ENCODE results near the gene EFCAB8.

EFCAB8 gene

DNA sequence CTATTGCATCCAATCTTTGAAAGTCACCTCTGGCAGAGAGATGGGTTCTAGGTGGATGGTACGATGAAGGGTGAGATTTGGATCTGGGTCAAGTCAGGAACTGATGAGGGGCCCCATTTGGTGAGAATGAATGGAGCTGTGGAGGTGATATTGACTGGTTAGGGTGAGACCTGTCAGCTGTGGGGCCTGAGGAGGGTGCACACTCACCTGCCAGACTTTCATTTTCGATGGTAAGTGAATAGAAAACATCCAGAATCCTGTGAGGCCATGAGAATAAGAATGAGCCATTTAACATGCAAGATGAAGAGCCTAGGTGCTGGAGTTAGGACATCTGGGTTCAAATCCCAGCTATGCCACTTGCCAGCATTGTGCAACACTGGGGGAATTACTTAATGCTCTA lies 138.7 kb downstream of the EFCAB8 start:
- Histone ChIP-seq H3K27ac (ENCODE audit: low read length) (no peak overlapping the region), H3K4me1 (ENCODE audit: control insufficient read depth in 1 of 2, insufficient read depth in 2 of 2, low read length in 2 of 2) (no peaks in the 10 kb centered on the region), H3K27me3 (ENCODE audit: low read depth, low read length) (no peaks in the 10 kb centered on the region), H3K36me3 (ENCODE audit: control insufficient read depth in 1 of 2, insufficient read depth in 2 of 2, low read length in 2 of 2) (no peaks in the 10 kb centered on the region), H3K4me3 (ENCODE audit: low read depth in 1 of 2, low read length in 2 of 2) (no peak overlapping the region), H3K9me3 (ENCODE audit: control insufficient read depth in 1 of 2, low read length in 2 of 2) (peaks cover 5 to 13% of the 10 kb centered on the region in 2 donors)

- H3K4me3 ChIP-seq (ENCODE audit: low read depth in 1 of 2, low read length in 2 of 2): no peak overlapping the region
- peaks cover 5 to 13% of the 10 kb centered on the region in 2 donors for H3K9me3 ChIP-seq (ENCODE audit: control insufficient read depth in 1 of 2, low read length in 2 of 2)
- H3K27me3 ChIP-seq (ENCODE audit: low read depth, low read length): no peaks in the 10 kb centered on the region
- no peaks in the 10 kb centered on the region for H3K36me3 ChIP-seq (ENCODE audit: control insufficient read depth in 1 of 2, insufficient read depth in 2 of 2, low read length in 2 of 2)
- H3K27ac ChIP-seq (ENCODE audit: low read length): no peak overlapping the region
- H3K4me1 ChIP-seq (ENCODE audit: control insufficient read depth in 1 of 2, insufficient read depth in 2 of 2, low read length in 2 of 2): no peaks in the 10 kb centered on the region
Measured at GRCh38 chr20:32999603-33000250, 141.0 kb downstream of the EFCAB8 start.

GRCh38 chr20:33000802-33001466 lies 142.2 kb downstream of the EFCAB8 start:
- Histone ChIP-seq H3K27ac (ENCODE audit: low read length) (no peak overlapping the region), H3K9me3 (ENCODE audit: control insufficient read depth in 1 of 2, low read length in 2 of 2) (peaks cover 0 to 6% of the 10 kb centered on the region in 2 donors), H3K4me1 (ENCODE audit: control insufficient read depth in 1 of 2, insufficient read depth in 2 of 2, low read length in 2 of 2) (no peaks in the 10 kb centered on the region), H3K4me3 (ENCODE audit: low read depth in 1 of 2, low read length in 2 of 2) (no peak overlapping the region), H3K36me3 (ENCODE audit: control insufficient read depth in 1 of 2, insufficient read depth in 2 of 2, low read length in 2 of 2) (no peaks in the 10 kb centered on the region), H3K27me3 (ENCODE audit: low read depth, low read length) (no peaks in the 10 kb centered on the region)

DNA sequence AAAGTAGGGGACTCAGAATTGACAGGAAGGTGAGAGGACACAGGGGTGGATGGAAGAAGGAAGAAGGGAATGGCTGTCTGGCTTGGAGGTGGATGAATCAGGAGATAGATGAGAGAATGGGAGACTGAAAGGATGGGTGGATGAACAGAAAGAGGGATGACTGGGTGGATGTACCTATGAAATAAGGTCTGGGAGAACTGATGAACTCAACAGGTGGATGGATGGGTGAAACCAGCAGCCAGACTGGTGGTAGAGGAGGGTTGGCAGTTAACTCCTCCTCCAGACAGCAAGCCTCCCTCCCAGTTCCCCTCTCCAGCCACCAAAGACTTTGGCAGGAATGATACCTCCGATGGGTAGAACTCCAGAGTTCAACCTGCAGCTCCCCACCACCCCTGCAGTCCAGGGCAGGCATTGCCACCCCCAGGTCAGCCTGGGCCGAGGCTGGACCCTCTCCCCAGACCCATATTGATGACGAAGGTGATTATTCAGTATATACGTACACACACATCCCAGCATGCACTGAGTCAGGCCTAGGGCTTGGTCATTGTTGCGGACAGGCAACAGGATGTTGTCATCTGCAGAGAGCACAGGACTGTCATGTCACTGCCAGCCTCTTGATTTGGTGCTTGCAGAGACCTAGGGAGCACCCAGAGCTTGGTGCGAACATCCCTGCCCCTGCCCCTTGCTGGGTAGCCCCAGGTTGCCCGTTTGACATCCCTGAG lies 143.5 kb downstream of the EFCAB8 start:
- H3K4me3 ChIP-seq (ENCODE audit: low read depth in 1 of 2, low read length in 2 of 2): no peak overlapping the region
- no peaks in the 10 kb centered on the region for H3K4me1 ChIP-seq (ENCODE audit: control insufficient read depth in 1 of 2, insufficient read depth in 2 of 2, low read length in 2 of 2)
- H3K9me3 ChIP-seq (ENCODE audit: control insufficient read depth in 1 of 2, low read length in 2 of 2): peaks cover 0 to 7% of the 10 kb centered on the region in 2 donors
- no peak overlapping the region for H3K27ac ChIP-seq (ENCODE audit: low read length)
- no peaks in the 10 kb centered on the region for H3K36me3 ChIP-seq (ENCODE audit: control insufficient read depth in 1 of 2, insufficient read depth in 2 of 2, low read length in 2 of 2)
- H3K27me3 ChIP-seq (ENCODE audit: low read depth, low read length): no peaks in the 10 kb centered on the region

DNA sequence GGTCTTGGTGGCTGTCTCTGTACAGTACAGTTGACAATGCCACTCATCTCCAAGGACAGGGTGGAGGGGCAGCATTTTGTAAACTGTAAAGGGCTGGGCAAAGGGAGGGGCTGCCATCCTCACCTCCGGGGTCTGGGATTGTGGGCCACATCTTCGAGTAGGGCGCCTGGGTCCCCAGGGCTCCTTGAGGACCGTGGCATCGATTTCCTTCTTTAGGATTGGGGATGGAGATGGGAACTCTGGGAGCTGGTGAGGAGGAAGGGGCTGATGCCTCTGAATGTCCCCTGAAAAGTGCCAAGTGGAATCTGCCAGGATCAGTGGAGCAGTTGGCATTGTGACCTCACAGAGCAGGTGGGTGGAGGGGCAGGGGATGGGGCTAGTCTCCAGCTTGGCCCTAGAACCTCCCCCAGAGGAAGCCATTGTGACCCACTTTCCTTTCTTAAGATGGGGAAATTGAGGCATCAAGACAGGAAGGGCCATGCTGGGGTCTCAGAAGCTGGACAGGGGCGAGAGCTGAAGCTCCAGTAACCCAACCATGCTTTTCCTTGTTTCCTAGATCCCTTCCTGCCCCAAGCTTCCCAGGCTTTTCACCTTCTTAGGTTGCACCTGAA lies 145.5 kb downstream of the EFCAB8 start, which contains the start of gene SUN5:
TSS of gene SUN5 (minus strand) at position 293 of the 611 bp plus-strand sequence. CDS start at position 200, 93 bp downstream.
- Histone ChIP-seq H3K27ac (ENCODE audit: low read length) (no peak within 1 kb of the TSS), H3K36me3 (ENCODE audit: control insufficient read depth in 1 of 2, insufficient read depth in 2 of 2, low read length in 2 of 2) (no peaks in the 10 kb centered on the region), H3K4me1 (ENCODE audit: control insufficient read depth in 1 of 2, insufficient read depth in 2 of 2, low read length in 2 of 2) (no peaks in the 10 kb centered on the region), H3K27me3 (ENCODE audit: low read depth, low read length) (no peaks in the 10 kb centered on the region), H3K4me3 (ENCODE audit: low read depth in 1 of 2, low read length in 2 of 2) (no peak within 1 kb of the TSS), H3K9me3 (ENCODE audit: control insufficient read depth in 1 of 2, low read length in 2 of 2) (peaks cover 0 to 7% of the 10 kb centered on the region in 2 donors)

- H3K9me3 ChIP-seq (ENCODE audit: control insufficient read depth in 1 of 2, low read length in 2 of 2): peaks cover 0 to 7% of the 10 kb centered on the region in 2 donors
- no peaks in the 10 kb centered on the region for H3K27me3 ChIP-seq (ENCODE audit: low read depth, low read length)
- H3K4me3 ChIP-seq (ENCODE audit: low read depth in 1 of 2, low read length in 2 of 2): no peak overlapping the region
- H3K36me3 ChIP-seq (ENCODE audit: control insufficient read depth in 1 of 2, insufficient read depth in 2 of 2, low read length in 2 of 2): no peaks in the 10 kb centered on the region
- H3K4me1 ChIP-seq (ENCODE audit: control insufficient read depth in 1 of 2, insufficient read depth in 2 of 2, low read length in 2 of 2): no peaks in the 10 kb centered on the region
- H3K27ac ChIP-seq (ENCODE audit: low read length): no peak overlapping the region
Measured at GRCh38 chr20:33005132-33005566, 146.4 kb downstream of the EFCAB8 start.

GRCh38 chr20:33005908-33006775 lies 147.4 kb downstream of the EFCAB8 start:
- Histone ChIP-seq H3K4me3 (ENCODE audit: low read depth in 1 of 2, low read length in 2 of 2) (no peak overlapping the region), H3K27ac (ENCODE audit: low read length) (no peak overlapping the region), H3K27me3 (ENCODE audit: low read depth, low read length) (no peaks in the 10 kb centered on the region), H3K9me3 (ENCODE audit: control insufficient read depth in 1 of 2, low read length in 2 of 2) (peaks cover 0 to 7% of the 10 kb centered on the region in 2 donors), H3K36me3 (ENCODE audit: control insufficient read depth in 1 of 2, insufficient read depth in 2 of 2, low read length in 2 of 2) (no peaks in the 10 kb centered on the region), H3K4me1 (ENCODE audit: control insufficient read depth in 1 of 2, insufficient read depth in 2 of 2, low read length in 2 of 2) (no peaks in the 10 kb centered on the region)

GRCh38 chr20:33006776-33007375 lies 148.2 kb downstream of the EFCAB8 start:
- H3K4me3 ChIP-seq (ENCODE audit: low read depth in 1 of 2, low read length in 2 of 2): no peak overlapping the region
- H3K27ac ChIP-seq (ENCODE audit: low read length): no peak overlapping the region
- H3K36me3 ChIP-seq (ENCODE audit: control insufficient read depth in 1 of 2, insufficient read depth in 2 of 2, low read length in 2 of 2): no peaks in the 10 kb centered on the region
- H3K27me3 ChIP-seq (ENCODE audit: low read depth, low read length): no peaks in the 10 kb centered on the region
- H3K9me3 ChIP-seq (ENCODE audit: control insufficient read depth in 1 of 2, low read length in 2 of 2): peaks cover 0 to 7% of the 10 kb centered on the region in 2 donors
- H3K4me1 ChIP-seq (ENCODE audit: control insufficient read depth in 1 of 2, insufficient read depth in 2 of 2, low read length in 2 of 2): no peaks in the 10 kb centered on the region

- H3K9me3 ChIP-seq (ENCODE audit: control insufficient read depth in 1 of 2, low read length in 2 of 2): peaks cover 0 to 7% of the 10 kb centered on the region in 2 donors
- H3K27ac ChIP-seq (ENCODE audit: low read length): no peak within 1 kb of the TSS
- no peak within 1 kb of the TSS for H3K4me3 ChIP-seq (ENCODE audit: low read depth in 1 of 2, low read length in 2 of 2)
- H3K27me3 ChIP-seq (ENCODE audit: low read depth, low read length): no peaks in the 10 kb centered on the region
- no peaks in the 10 kb centered on the region for H3K4me1 ChIP-seq (ENCODE audit: control insufficient read depth in 1 of 2, insufficient read depth in 2 of 2, low read length in 2 of 2)
- H3K36me3 ChIP-seq (ENCODE audit: control insufficient read depth in 1 of 2, insufficient read depth in 2 of 2, low read length in 2 of 2): no peaks in the 10 kb centered on the region
Measured at GRCh38 chr20:33007376-33008335, 148.9 kb downstream of the EFCAB8 start, which contains the start of gene BPIFB2. Gene BPIFB2 (plus strand): TSS chr20:33007704. CDS start chr20:33008575, 871 bp downstream.
